SIG-M5 (cell line): Measurements from ENCODE around the gene FAM118B.
"Not testable (repeated sequence)": the region's sequence is repeated elsewhere in the genome, so short reads cannot be mapped to it uniquely, and the experiment has no call there.

Source experiments
- DNase-seq: peaks from one replicate; lab custom pipeline; 2025; lab: John Stamatoyannopoulos, UW

FAM118B gene

GRCh38 chr11:126277322-126277721 lies 65.7 kb downstream of the FAM118B start:
- no peak for DNase-seq

GRCh38 chr11:126277780-126278179 lies 66.2 kb downstream of the FAM118B start:
- DNase-seq, result no peak

- no peak for DNase-seq
Observed at GRCh38 chr11:126279191-126279590, 67.6 kb downstream of the FAM118B start.

- DNase-seq, result no peak
Observed at GRCh38 chr11:126280595-126280994, 69.0 kb downstream of the FAM118B start.

- DNase-seq, result no peak
Observed at GRCh38 chr11:126281245-126281644, 69.7 kb downstream of the FAM118B start.

GRCh38 chr11:126281666-126282175 lies 70.1 kb downstream of the FAM118B start:
- DNase-seq, result no peak

- DNase-seq, result no peak
Observed at GRCh38 chr11:126282361-126282735, 70.8 kb downstream of the FAM118B start.

- no peak for DNase-seq
Observed at GRCh38 chr11:126282736-126283591, 71.4 kb downstream of the FAM118B start, which contains the start of gene TIRAP. Gene TIRAP (plus strand): TSS chr11:126283093. CDS start chr11:126290895, 7,802 bp downstream.

GRCh38 chr11:126284829-126285228 lies 73.2 kb downstream of the FAM118B start:
- no peak for DNase-seq

GRCh38 chr11:126288237-126288636 lies 76.7 kb downstream of the FAM118B start:
- no peak for DNase-seq

- DNase-seq, result no peak
Observed at GRCh38 chr11:126290887-126291286, 79.3 kb downstream of the FAM118B start.

- DNase-seq, result no peak
Observed at GRCh38 chr11:126293726-126294125, 82.1 kb downstream of the FAM118B start.

- no peak for DNase-seq
Observed at GRCh38 chr11:126297004-126297403, 85.4 kb downstream of the FAM118B start.

GRCh38 chr11:126303623-126304456 lies 92.3 kb downstream of the FAM118B start, which contains the start of gene DCPS:
Gene DCPS (plus strand): TSS chr11:126304060. CDS start chr11:126304081, 21 bp downstream.
- DNase-seq, result peak; percentile 35

GRCh38 chr11:126304457-126305075 lies 93.0 kb downstream of the FAM118B start:
- no peak for DNase-seq

GRCh38 chr11:126305699-126306098 lies 94.1 kb downstream of the FAM118B start:
- no peak for DNase-seq

GRCh38 chr11:126307706-126308105 lies 96.1 kb downstream of the FAM118B start:
- no peak for DNase-seq

- DNase-seq, result no peak
Observed at GRCh38 chr11:126308271-126308671, 96.7 kb downstream of the FAM118B start.

- DNase-seq, result not testable (repeated sequence)
Observed at GRCh38 chr11:126308771-126309170, 97.2 kb downstream of the FAM118B start.

GRCh38 chr11:126310200-126310991 lies 98.8 kb downstream of the FAM118B start:
- no peak for DNase-seq

GRCh38 chr11:126310992-126311310 lies 99.4 kb downstream of the FAM118B start:
- DNase-seq, result no peak
